Activated CD4-positive, CD25-positive, alpha-beta regulatory T cell treated with anti-CD3 and anti-CD28 coated beads, Interleukin-2, amount 50 U/mL, for 16 hours (primary cell): Measurements from ENCODE around the gene TUBGCP3.
"Not testable (repeated sequence)": the region's sequence is repeated elsewhere in the genome, so short reads cannot be mapped to it uniquely, and the experiment has no call there.

Source experiments
- DNase-seq: peaks from one replicate; pipeline ENCODE4 v3.0.0-alpha.2; 2020; ENCODE audit warnings: low read depth, low spot score

Gene TUBGCP3, protein sequence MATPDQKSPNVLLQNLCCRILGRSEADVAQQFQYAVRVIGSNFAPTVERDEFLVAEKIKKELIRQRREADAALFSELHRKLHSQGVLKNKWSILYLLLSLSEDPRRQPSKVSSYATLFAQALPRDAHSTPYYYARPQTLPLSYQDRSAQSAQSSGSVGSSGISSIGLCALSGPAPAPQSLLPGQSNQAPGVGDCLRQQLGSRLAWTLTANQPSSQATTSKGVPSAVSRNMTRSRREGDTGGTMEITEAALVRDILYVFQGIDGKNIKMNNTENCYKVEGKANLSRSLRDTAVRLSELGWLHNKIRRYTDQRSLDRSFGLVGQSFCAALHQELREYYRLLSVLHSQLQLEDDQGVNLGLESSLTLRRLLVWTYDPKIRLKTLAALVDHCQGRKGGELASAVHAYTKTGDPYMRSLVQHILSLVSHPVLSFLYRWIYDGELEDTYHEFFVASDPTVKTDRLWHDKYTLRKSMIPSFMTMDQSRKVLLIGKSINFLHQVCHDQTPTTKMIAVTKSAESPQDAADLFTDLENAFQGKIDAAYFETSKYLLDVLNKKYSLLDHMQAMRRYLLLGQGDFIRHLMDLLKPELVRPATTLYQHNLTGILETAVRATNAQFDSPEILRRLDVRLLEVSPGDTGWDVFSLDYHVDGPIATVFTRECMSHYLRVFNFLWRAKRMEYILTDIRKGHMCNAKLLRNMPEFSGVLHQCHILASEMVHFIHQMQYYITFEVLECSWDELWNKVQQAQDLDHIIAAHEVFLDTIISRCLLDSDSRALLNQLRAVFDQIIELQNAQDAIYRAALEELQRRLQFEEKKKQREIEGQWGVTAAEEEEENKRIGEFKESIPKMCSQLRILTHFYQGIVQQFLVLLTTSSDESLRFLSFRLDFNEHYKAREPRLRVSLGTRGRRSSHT

DNA sequence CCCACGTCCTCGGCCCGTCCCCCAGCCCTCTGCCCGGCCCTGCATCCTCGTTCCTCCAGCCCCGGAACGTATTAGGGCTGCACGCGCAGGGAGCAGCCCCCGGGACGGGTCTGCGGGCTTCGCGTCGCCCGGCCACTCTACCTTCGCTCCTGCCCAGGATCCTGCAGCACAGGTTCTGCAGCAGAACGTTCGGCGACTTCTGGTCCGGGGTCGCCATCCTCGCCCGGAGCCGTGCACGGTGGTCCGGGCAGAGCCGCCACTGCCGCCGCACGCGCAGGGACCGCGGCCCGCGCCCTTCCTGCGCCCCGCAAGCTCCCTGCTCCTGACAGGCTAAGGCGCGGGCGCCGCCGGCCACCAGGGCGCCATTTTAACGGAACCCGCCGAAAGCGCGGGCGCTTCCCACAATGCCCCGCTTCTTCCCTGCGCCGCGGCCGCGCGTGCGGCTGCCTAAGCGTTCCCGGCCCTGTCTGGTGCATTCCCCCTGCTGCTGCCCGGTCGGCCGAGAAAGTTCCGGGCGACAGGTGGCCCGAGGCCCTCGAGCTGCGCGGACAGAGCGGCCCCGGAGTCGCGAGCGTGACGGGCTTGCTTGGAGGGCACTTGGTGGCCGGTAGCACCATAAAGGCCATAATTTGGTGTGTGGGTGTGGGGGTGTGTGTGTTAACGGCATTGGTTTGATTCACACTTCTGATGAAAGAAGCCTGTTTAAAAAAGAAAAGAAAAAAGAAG is at the start of gene TUBGCP3:
Gene TUBGCP3, minus strand, starts transcription at position 390 of the 726 bp plus-strand sequence. Its CDS starts 173 bp downstream, at position 217.
- peak; percentile 55 for DNase-seq

DNA sequence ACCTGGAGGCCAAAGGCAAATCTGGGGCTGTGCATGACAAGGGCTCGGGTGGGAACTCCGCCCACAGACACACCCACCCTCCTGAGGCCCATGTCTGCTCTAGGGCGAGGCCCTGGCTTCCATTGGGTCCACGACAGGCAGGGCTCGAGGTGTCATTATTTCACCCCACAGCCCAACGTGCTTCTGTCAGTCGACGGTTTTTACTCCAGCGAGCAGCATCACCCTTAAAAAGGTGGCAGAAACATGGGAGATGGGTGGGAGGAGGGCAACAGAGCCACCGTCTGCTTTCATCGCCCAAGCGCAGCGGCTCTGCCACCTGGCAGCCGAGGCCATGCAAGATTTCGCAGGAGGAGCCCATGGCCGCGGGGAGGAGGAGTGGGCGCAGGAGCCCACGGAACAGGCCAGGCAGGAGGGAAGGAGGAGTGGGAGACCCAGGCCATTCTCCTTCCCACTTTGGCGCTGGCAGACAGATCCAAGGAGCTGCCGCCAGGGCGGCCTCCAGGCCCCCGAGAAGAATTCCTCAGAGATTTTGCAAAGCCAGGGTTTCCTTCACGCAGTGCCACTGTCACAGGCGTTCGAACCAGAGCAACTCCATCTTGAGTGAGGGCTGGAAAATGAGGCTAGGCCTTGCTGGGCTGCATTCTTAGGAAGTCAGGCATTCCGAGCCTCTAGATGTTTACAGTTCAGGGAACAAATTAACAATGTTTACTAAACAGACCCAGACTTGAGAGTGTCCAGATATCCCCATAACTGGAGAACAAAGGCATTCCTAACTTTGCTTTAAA is 49.3 kb upstream of the TUBGCP3 start:
- no peak for DNase-seq

DNA sequence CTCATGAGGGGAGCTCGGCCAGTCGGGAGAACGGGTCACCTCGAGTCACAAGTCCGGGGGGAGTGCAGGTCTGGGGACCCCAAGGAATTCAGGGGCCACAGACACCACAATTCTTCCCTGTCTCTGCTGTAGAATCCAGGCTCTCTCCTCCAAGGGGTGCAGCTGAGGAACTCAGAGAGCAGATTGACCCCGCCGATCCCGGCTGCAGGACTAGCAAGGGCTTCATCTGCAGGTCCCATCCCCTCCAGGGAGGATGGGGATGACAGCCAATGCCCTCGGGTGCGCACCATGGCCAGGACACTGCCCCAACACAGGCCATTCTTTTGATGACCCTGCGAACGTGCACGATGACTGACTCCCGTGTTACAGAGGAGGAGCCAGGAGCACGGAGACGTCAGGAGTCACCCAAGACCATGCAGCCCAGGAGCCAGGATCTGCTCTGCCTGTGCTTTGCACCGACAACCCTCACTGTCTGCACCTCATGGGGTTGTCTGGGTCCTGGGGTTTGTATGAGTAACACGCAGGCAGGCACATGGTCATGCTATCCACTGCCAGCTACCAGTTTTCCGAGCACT is 48.5 kb upstream of the TUBGCP3 start:
- DNase-seq: no peak

DNA sequence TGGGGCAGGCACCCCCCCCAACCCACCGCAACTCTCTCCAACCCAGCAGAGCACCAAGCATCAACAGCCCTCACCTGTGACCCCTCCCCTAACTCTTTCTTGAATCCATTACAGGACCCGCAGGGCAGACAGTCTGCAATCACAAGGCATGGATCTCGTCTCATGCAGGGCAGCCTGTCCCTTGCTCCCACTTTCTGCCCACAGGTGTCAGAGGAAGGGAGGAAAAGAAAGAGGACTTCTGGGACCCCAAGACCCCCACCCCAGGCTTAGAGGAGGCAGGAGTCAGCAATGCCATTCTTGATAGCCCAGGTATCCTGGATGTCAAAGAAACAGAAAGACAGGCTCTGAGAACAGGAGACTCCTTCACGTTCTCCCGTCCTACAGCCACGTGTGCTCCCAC is 47.4 kb upstream of the TUBGCP3 start:
- no peak for DNase-seq

DNA sequence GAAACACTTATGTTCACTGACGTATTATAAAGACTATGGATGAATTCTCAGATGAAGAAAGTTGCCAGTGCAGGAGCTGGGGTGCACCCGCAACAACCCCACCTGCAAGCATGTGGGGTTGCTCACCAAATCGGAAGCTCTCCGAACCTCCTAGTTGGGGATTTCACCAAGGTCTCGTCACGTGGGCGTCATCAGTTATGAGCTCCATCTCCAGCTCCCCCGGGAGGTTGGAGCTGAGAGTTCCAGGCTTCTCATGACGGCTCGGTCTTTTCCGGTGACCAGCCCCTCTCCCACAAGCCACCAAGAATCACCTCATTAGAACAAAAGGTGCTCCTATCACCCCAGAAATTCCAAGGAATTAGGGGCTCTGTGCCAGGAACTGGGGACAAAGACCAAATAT is 46.1 kb upstream of the TUBGCP3 start:
- DNase-seq: no peak

DNA sequence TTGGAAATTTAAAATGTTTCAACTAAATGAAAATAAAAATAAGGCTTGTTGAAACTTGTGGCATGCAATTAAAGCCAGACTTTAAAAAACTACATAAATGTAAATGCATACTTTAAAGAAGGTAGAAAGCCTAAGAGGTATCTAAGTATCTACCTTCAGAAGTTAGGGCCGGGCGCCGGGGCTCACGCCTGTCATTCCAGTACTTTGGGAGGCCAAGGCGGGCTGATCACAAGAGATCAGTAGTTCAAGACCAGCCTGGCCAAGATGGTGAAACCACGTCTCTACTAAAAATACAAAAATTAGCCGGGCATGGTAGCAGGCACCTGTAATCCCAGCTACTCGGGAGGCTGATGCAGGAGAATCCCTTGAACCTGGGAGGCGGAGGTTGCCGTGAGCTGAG is 42.3 kb upstream of the TUBGCP3 start:
- not testable (repeated sequence) for DNase-seq

DNA sequence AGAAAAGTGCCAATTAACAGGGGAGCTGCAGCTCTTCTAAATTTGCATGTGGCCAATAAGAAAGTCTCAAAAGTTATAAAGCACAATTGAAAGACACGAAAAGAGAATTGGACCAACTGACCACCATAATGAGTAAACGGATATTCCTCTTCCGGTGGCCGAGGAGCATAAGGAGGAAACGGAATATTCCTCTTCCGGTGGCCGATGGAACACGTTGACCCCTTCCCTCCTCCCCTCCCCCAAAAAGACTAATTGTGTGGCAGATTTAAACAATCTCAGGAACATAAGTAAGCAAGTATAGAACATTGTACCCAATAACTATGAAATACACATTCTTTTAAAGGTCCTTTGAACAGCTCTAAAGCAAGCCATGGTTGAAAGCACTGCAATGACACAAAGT is 41.2 kb upstream of the TUBGCP3 start:
- no peak for DNase-seq

DNA sequence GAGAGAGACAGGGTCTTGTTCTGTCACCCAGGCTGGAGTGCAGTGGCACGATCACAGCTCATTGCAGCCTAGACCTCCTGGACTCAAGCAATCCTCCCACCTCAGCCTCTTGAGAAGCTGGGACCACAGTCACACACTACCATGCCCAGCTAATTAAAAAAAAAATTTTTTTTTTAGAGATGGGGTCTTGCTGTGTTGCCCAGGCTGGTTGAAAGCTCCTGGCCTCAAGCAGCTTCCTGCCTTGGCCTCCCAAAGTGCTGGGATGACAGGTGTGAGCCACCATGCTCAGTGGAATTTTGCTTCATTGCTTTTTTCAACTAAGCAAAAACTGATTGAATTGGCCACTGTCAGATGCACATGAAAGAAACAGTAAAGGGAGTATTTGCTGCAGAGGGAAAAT is 39.7 kb upstream of the TUBGCP3 start:
- DNase-seq: not testable (repeated sequence)

DNA sequence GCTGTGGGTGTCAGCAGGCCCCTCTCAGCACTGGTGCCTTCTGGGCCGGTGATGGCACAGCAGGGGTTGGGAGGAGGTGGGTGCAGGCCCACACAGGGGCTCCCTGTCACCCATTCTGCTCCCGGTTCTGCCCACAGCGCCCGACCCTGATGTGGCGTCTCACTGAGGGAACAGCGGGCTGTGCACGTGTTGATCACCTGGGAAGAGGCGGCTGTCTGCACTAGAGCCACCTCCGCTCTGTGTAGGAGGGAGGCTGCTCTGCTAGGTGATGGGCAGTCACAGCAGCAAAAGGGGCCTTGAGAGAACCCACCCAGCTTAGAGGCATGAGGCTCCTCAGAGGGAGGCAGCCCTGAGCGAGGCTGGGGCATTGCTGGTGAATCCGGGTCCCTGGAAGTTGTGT is 39.2 kb upstream of the TUBGCP3 start:
- DNase-seq: no peak

DNA sequence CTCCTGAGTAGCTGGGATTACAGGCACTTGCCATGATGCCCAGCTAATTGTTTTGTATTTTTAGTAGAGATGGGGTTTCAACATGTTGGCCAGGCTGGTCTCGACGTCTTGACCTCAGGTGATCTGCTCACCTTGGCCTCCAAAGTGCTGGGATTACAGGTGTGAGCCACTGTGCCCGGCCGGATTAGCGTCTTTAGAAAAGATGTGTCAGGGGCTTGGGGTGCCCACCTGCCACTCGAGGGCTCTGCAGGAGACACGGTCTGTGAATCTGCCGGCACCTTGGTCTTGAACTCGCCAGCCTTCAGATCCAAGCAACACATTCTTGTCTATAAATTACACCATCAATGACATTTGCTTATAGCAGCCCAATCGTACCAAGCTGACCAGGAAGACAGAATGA is 38.8 kb upstream of the TUBGCP3 start:
- DNase-seq: no peak

DNA sequence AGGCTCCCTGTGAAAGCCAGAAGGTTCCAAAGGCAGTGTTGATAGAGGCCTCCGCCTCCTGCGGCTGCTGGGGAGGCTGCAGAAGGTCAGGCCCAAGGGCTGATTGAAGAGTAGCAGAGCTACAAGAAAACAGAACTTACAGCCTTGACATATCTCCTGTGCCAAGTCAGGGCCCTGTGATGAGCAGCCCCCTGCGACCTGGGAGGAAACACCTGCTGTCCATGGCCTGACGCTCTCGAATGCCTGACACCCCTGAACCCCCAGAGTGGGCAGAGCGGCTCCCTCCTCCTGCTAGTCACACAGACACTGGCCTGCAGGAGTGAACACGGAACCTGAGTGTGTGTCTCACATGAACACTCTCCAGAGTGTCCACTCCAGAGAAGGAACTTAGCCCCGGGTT is 38.2 kb upstream of the TUBGCP3 start:
- DNase-seq: no peak

DNA sequence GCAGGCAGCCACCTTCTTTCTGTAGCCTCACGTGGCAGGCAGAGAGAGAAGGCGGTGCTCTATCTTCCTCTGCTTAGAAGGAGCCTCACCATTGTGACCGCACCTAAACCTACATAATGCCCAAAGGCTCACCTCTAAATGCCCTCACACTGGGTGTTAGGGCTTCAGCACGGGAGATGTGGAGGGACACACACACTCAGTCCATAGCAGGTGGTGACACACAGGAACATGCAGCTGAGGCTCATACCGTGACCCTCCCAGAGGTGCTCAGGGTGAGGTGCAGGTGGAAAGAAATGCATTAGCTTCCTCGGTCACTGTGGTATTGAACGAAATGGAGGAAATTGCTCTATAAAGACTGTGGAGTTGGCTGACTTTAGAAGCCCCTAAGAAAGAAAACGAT is 37.7 kb upstream of the TUBGCP3 start:
- DNase-seq: no peak

DNA sequence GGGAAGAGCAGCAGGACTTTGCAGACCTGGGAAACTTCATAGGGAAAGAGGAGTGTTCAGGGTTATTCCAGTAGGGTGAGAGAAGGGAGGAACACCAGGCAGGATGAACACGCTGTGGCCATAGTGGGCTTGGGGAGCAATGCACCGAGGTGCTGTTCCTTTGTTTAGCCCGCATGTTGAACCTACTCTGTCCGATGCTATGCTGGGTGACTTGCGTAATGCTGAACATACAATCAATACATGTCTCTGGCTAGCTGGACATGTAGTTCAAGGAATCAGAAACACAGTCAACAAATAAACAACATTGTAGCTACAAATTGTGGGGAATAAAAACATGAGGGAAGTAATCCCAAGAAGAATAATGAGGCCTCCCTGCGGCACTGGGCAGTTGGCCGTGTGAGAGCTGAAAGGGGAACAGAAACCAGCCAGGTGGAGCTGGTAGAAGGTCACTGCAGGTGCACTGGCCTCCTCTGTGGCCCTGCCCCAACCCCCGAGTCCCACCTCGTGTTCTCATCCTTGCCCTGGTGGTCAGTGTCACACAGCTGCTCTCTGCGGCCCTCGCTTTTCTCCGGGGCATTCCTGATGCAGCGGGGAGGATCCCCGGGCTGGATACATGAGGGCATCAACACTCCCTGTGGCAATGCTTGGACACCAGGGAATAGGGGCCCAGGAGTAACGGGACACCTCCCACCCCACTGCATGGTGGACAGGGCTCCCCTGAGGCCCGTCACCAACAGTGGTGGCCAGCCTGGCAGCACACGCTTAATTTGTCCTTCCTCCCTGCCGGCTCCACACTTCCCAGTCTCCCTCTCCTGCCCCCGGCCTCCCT is 36.9 kb upstream of the TUBGCP3 start:
- no peak for DNase-seq

DNA sequence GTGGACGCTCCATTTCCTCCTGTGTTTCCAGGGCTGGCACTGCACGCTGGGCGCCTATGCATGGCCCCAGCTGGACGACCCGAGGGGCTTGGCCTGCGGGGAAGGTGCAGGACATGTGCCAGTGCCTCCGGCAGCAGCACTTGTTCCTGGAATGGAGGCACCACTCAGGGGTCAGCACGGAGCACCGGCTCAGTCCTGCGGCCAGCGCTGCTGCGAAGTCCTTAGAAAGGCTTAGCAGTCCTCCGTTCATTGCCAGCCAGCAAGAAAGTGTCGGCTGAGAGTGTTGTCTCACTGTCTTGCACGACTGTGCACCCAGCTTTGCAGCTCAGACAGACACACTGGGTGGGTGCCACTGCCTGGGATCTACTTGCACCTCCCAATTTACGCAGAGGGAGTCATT is 36.1 kb upstream of the TUBGCP3 start:
- DNase-seq: no peak

DNA sequence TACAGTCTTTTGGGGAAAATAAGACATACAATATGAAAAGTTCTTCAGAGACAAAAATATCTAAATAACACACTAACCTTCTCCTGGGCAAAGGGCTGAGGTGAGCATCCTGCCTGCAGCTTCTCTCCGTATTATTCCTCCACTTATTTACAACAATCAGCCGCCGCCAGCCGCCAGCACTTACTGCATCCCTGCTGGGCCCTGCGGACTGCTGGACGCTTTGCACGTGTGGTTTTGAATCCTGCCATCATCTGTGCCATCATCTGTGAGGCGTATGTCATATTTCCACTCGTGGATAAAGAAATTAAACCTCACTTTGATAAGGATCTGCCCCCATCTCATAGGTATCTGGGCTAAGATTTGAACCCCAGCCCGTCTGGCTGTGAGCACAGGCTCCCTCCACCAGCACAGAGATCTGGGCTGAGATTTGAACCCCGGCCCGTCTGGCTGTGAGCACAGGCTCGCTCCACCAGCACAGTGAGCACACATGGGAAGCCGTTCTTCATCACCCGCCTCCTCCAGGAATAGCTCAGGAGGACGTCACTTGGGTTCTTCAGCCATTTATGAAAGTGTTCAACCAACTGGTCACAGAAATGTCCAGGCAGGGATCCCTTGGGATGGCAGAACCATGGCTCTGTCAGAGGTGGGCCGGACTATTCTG is 35.2 kb upstream of the TUBGCP3 start:
- DNase-seq: no peak

DNA sequence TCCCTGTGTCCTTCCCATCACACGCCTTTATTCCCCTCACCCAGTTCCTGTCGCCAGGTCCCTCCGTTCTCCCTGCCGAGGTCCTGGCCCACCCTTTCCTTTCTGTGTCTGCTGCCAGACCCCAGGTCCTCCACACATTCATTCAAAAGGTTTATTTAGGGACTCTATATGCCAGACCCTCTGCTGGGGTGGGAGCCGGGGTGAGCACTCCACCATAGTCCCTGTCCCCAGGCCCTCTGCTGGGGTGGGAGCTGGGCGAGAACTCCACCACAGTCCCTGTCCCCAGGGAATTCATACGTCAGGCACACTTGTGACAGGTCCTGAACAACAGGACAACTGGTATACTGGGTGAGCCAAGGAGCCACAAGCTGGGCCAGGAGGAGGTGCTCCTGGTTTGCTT is 34.4 kb upstream of the TUBGCP3 start:
- DNase-seq: no peak

DNA sequence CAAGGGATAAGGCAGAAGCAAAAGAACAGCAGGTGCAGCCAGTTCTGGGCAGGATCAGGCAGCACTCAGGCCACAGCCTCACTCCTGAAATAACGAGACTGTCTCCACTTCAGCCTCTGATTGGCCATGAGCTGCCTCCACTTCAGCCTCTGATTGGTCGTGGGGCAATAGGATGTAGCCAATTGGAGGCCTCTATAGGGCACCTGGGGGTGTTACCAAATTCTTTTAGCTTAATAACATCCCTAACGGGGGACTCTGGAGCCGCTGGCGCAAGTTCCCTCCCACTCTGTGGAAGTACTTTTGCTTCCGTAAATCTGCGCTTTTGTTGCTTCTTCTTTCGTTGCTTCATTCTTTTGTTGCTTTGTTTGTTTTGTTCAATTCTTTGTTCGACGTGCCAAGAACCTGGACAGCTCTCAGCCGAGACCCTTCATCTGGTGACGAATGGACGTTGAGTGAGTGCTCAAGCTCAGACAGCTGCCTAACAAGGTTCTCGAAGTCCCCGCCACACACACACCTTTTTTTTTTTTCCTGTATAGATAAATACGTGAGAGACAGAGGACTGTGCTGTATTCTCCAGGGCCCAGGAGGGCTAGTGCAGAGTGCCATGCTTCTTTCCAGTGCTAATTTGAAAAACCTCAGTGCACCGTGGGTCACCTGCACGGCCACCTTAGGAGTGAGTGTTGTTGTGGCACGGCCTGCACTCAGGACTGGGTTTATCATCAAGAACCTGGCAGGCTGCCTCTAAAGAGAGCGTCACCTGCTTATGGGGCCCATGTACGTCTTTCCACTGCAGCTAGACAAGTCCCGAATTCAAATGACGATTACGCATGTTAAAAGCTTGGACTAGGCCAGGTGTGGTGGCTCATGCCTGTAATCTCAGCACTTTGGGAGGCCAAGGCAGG is 32.0 kb upstream of the TUBGCP3 start:
- no peak for DNase-seq

DNA sequence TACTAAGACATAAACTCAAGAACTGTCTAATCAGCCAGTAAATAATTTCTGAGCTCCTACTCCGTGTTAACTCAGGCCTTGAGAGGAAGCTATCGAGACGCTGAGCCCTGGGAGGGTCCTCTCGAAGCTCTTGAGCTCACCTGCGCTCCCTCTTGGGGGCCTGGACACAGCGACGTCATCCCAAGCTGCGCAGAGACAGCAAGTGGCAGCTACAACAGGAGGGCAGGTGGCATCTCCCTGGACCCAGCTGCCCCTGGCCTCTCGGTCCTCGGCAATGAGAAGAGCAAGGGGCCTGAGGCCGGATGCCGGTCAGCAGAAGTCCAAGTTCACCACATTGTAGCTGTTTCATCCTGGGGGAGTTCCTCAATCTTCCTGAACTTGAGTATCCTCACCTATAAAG is 30.5 kb upstream of the TUBGCP3 start:
- DNase-seq: no peak
